Chondrocyte (in vitro differentiated cells): ENCODE results near the gene EYA2. TPM values are rescaled to one million over a fixed set of nuclear protein-coding genes. Genes with fewer than 3 reads are reported as not detected.
"Not testable (repeated sequence)": the region's sequence is repeated elsewhere in the genome, so short reads cannot be mapped to it uniquely, and the experiment has no call there.

Source experiments
- DNase-seq: peaks from one replicate; pipeline ENCODE4 v3.0.0; 2021; ENCODE audit warnings: mixed read lengths, low spot score
- H3K27ac Mint-ChIP-seq: one replicate; pipeline ENCODE4 v1.8.0; 2021; ENCODE audit warnings: mild to moderate bottlenecking, moderate library complexity, mixed read lengths; ENCODE audit not compliant: unreplicated experiment
- H3K27me3 Mint-ChIP-seq: 2 replicates; pipeline ENCODE4 v1.8.0; 2021; ENCODE audit warnings: low read depth, mixed read lengths
- H3K36me3 Mint-ChIP-seq: 2 replicates; pipeline ENCODE4 v1.8.0; 2021; ENCODE audit warnings: low read depth, mixed read lengths
- H3K4me1 Mint-ChIP-seq: 2 replicates; pipeline ENCODE4 v1.8.0; 2021; ENCODE audit warnings: low read depth, mild to moderate bottlenecking, mixed read lengths
- H3K4me3 Mint-ChIP-seq: one replicate; pipeline ENCODE4 v1.8.0; 2021; ENCODE audit warnings: mild to moderate bottlenecking, moderate library complexity, mixed read lengths; ENCODE audit not compliant: unreplicated experiment
- H3K9me3 Mint-ChIP-seq: 2 replicates; pipeline ENCODE4 v1.8.0; 2021; ENCODE audit warnings: low read depth, mixed read lengths
- CTCF ChIP-seq: fragments of 200-600 bp; sonication (generic); IDR thresholded peaks from 2 replicates; pipeline ENCODE4 v1.5.0; 2021; ENCODE audit warnings: antibody characterized with exemption, mild to moderate bottlenecking, moderate library complexity
- total RNA-seq: library from RNA; stranded (reverse); gene quantifications from 3 replicates; pipeline ENCODE4 v1.2.1, GENCODE V29; 2021

EYA2 gene
- total RNA-seq, 1 donor from 2014 or later: 0.32 TPM

GRCh38 chr20:46931699-46932098 is 37.1 kb downstream of the EYA2 start:
- Mint-ChIP-seq H3K9me3 (no peaks in the 10 kb centered on the region), H3K4me3 (no peak overlapping the region), H3K36me3 (no peaks in the 10 kb centered on the region), H3K4me1 (peaks cover 12% of the 10 kb centered on the region), H3K27ac (no peak overlapping the region), H3K27me3 (peaks cover 37% of the 10 kb centered on the region)
- no peak for TF ChIP-seq CTCF
- DNase-seq: no peak

GRCh38 chr20:46932439-46932838 is 37.8 kb downstream of the EYA2 start:
- not testable (repeated sequence) for DNase-seq, H3K36me3 Mint-ChIP-seq, H3K9me3 Mint-ChIP-seq, H3K4me3 Mint-ChIP-seq, H3K27ac Mint-ChIP-seq
- peaks cover 12% of the 10 kb centered on the region for H3K4me1 Mint-ChIP-seq
- peaks cover 40% of the 10 kb centered on the region for H3K27me3 Mint-ChIP-seq

- no peak overlapping the region for H3K4me3 Mint-ChIP-seq
These were observed 38.5 kb downstream of the EYA2 start for GRCh38 chr20:46933150-46933549.

GRCh38 chr20:46934746-46935287 is 40.2 kb downstream of the EYA2 start:
- TF ChIP-seq CTCF: no peak
- no peak overlapping the region for H3K4me3 Mint-ChIP-seq
- DNase-seq: no peak
- no peaks in the 10 kb centered on the region for H3K9me3 Mint-ChIP-seq
- no peak overlapping the region for H3K27ac Mint-ChIP-seq
- peaks cover 3% of the 10 kb centered on the region for H3K4me1 Mint-ChIP-seq
- H3K27me3 Mint-ChIP-seq: peaks cover 38% of the 10 kb centered on the region
- H3K36me3 Mint-ChIP-seq: no peaks in the 10 kb centered on the region

More at GRCh38 chr20:46933150-46933549, 38.5 kb downstream of the EYA2 start:
- TF ChIP-seq CTCF: no peak
- Mint-ChIP-seq H3K9me3 (no peaks in the 10 kb centered on the region), H3K27me3 (peaks cover 44% of the 10 kb centered on the region), H3K27ac (no peak overlapping the region), H3K4me1 (peaks cover 12% of the 10 kb centered on the region), H3K36me3 (no peaks in the 10 kb centered on the region)
- no peak for DNase-seq

GRCh38 chr20:46935394-46936017 is 40.9 kb downstream of the EYA2 start:
- H3K27ac Mint-ChIP-seq: no peak overlapping the region
- no peaks in the 10 kb centered on the region for H3K36me3 Mint-ChIP-seq
- H3K4me3 Mint-ChIP-seq: no peak overlapping the region
- peaks cover 3% of the 10 kb centered on the region for H3K4me1 Mint-ChIP-seq
- DNase-seq: no peak
- TF ChIP-seq CTCF: no peak
- no peaks in the 10 kb centered on the region for H3K9me3 Mint-ChIP-seq
- H3K27me3 Mint-ChIP-seq: peaks cover 41% of the 10 kb centered on the region
